H9 (cell line): Measurements from ENCODE around the gene DBNDD2. TPM values are rescaled to one million over a fixed set of nuclear protein-coding genes. Genes with fewer than 3 reads are reported as not detected.

ENCODE experiments used
- DNase-seq: peaks from one replicate; pipeline ENCODE4 v3.0.0-alpha.2; 2017
- H2AFZ ChIP-seq: one replicate; pipeline ENCODE4 v1.6.1; 2013; ENCODE audit warnings: mild to moderate bottlenecking, low read length, control low read depth, moderate library complexity
- H2AK5ac ChIP-seq: 2 replicates; pipeline ENCODE4 v1.6.1; 2013; ENCODE audit warnings: low read length, control low read depth, mixed read lengths; ENCODE audit not compliant: insufficient read length
- H2BK120ac ChIP-seq: one replicate; pipeline ENCODE4 v1.6.1; 2013; ENCODE audit warnings: low read depth, mild to moderate bottlenecking, low read length, control low read depth, inconsistent platforms; ENCODE audit not compliant: poor library complexity, severe bottlenecking
- H2BK12ac ChIP-seq: 2 replicates; pipeline ENCODE4 v1.6.1; 2013; ENCODE audit warnings: low read length, control low read depth, mixed read lengths, low read depth; ENCODE audit not compliant: insufficient read length
- H2BK15ac ChIP-seq: 2 replicates; pipeline ENCODE4 v1.6.1; 2013; ENCODE audit warnings: low read depth, low read length, control low read depth
- H2BK20ac ChIP-seq: one replicate; pipeline ENCODE4 v1.6.1; 2013; ENCODE audit warnings: low read depth, mild to moderate bottlenecking, low read length, control low read depth, inconsistent platforms; ENCODE audit not compliant: poor library complexity, severe bottlenecking
- H2BK5ac ChIP-seq: 2 replicates; pipeline ENCODE4 v1.6.1; 2013; ENCODE audit warnings: low read length, control low read depth, mixed read lengths; ENCODE audit not compliant: insufficient read length
- H3K14ac ChIP-seq: 2 replicates; pipeline ENCODE4 v1.6.1; 2013; ENCODE audit warnings: low read length, control low read depth; ENCODE audit not compliant: insufficient read depth
- H3K18ac ChIP-seq: 2 replicates; pipeline ENCODE4 v1.6.1; 2013; ENCODE audit warnings: low read depth, mild to moderate bottlenecking, mixed read lengths, low read length, control low read depth; ENCODE audit not compliant: insufficient read length
- H3K23ac ChIP-seq: 2 replicates; pipeline ENCODE4 v1.6.1; 2013; ENCODE audit warnings: low read length, control low read depth, mixed read lengths, low read depth; ENCODE audit not compliant: insufficient read length
- H3K23me2 ChIP-seq: 2 replicates; pipeline ENCODE4 v1.6.1; 2013; ENCODE audit warnings: low read depth, mild to moderate bottlenecking, mixed read lengths, low read length, control low read depth; ENCODE audit not compliant: insufficient read length, poor library complexity, severe bottlenecking
- H3K27ac ChIP-seq: 2 replicates; pipeline ENCODE4 v1.5.1; 2013; ENCODE audit warnings: low read length, control low read depth, mixed read lengths, low read depth; ENCODE audit not compliant: insufficient read length
- H3K27me3 ChIP-seq: 2 replicates; pipeline ENCODE4 v1.6.1; 2013; ENCODE audit warnings: low read length, control low read depth, inconsistent platforms; ENCODE audit not compliant: insufficient read depth
- H3K4ac ChIP-seq: 2 replicates; pipeline ENCODE4 v1.6.1; 2013; ENCODE audit warnings: low read depth, mild to moderate bottlenecking, control low read depth, inconsistent platforms, low read length, moderate library complexity
- H3K4me1 ChIP-seq: 2 replicates; pipeline ENCODE4 v1.6.1; 2013; ENCODE audit warnings: low read length, control low read depth, inconsistent platforms; ENCODE audit not compliant: insufficient read depth
- H3K4me2 ChIP-seq: 2 replicates; pipeline ENCODE4 v1.6.1; 2013; ENCODE audit warnings: low read length, control low read depth, mixed read lengths; ENCODE audit not compliant: insufficient read length, insufficient read depth
- H3K56ac ChIP-seq: 2 replicates; pipeline ENCODE4 v1.6.1; 2013; ENCODE audit warnings: low read depth, mild to moderate bottlenecking, mixed read lengths, low read length, control low read depth; ENCODE audit not compliant: insufficient read length
- H3K79me1 ChIP-seq: 2 replicates; pipeline ENCODE4 v1.6.1; 2013; ENCODE audit warnings: low read depth, mild to moderate bottlenecking, moderate library complexity, low read length, control low read depth, inconsistent platforms; ENCODE audit not compliant: insufficient read depth, poor library complexity, severe bottlenecking
- H3K79me2 ChIP-seq: 2 replicates; pipeline ENCODE4 v1.6.1; 2013; ENCODE audit warnings: low read length, control low read depth, inconsistent platforms; ENCODE audit not compliant: insufficient read depth
- H3K9ac ChIP-seq: 2 replicates; pipeline ENCODE4 v1.6.1; 2013; ENCODE audit warnings: low read length, control low read depth, mixed read lengths; ENCODE audit not compliant: insufficient read length; ENCODE audit errors: extremely low read depth
- H3K9me3 ChIP-seq: one replicate; pipeline ENCODE4 v1.6.1; 2013; ENCODE audit warnings: low read depth, low read length, inconsistent platforms; ENCODE audit not compliant: control insufficient read depth
- H3T11ph ChIP-seq: one replicate; pipeline ENCODE4 v1.6.1; 2013; ENCODE audit warnings: mild to moderate bottlenecking, low read length, control low read depth, inconsistent platforms
- H4K20me1 ChIP-seq: one replicate; pipeline ENCODE4 v1.6.1; 2013; ENCODE audit not compliant: control insufficient read depth, insufficient read length, insufficient read depth
- H4K5ac ChIP-seq: 2 replicates; pipeline ENCODE4 v1.6.1; 2013; ENCODE audit warnings: low read depth, mild to moderate bottlenecking, mixed read lengths, low read length, control low read depth; ENCODE audit not compliant: insufficient read length
- H4K8ac ChIP-seq: replicated peaks from 2 replicates; pipeline ENCODE4 v1.6.1; 2013; ENCODE audit warnings: low read length, control low read depth, mixed read lengths, low read depth; ENCODE audit not compliant: insufficient read length
- H4K91ac ChIP-seq: 2 replicates; pipeline ENCODE4 v1.6.1; 2013; ENCODE audit warnings: low read depth, mild to moderate bottlenecking, moderate library complexity, mixed read lengths, low read length, control low read depth; ENCODE audit not compliant: insufficient read length
- H3K27ac Mint-ChIP-seq, 3 experiments: 2 replicates in 2 of 3; 3 replicates in 1 of 3; pipeline ENCODE4 v1.8.0; 2020 to 2021; ENCODE audit warnings: mixed read lengths in 3 of 3, mild to moderate bottlenecking in 1 of 3, moderate library complexity in 1 of 3
- H3K27me3 Mint-ChIP-seq: 2 replicates; pipeline ENCODE4 v1.8.0; 2021; ENCODE audit warnings: low read depth, mild to moderate bottlenecking, moderate library complexity, mixed read lengths
- H3K36me3 Mint-ChIP-seq, 3 experiments: 2 replicates in 2 of 3; 3 replicates in 1 of 3; pipeline ENCODE4 v1.8.0; 2020 to 2021; ENCODE audit warnings: low read depth in 3 of 3, mixed read lengths in 3 of 3; ENCODE audit not compliant: insufficient read depth in 1 of 3
- H3K4me1 Mint-ChIP-seq, 2 experiments: 2 replicates each; pipeline ENCODE4 v1.8.0; 2020; ENCODE audit warnings: mixed read lengths in 2 of 2
- H3K4me3 Mint-ChIP-seq, 2 experiments: 2 replicates in 1 of 2; 3 replicates in 1 of 2; pipeline ENCODE4 v1.8.0; 2020 to 2021; ENCODE audit warnings: mild to moderate bottlenecking in 2 of 2, mixed read lengths in 2 of 2, moderate library complexity in 1 of 2
- H3K9me3 Mint-ChIP-seq, 2 experiments: 2 replicates in 1 of 2; 3 replicates in 1 of 2; pipeline ENCODE4 v1.8.0; 2020; ENCODE audit warnings: mild to moderate bottlenecking in 2 of 2, mixed read lengths in 2 of 2, moderate library complexity in 1 of 2
- WGBS: extraction: QIAGEN DNeasy Blood & Tissue Kit; methylation state at CpG from one replicate; pipeline ENCODE4 v1.1.7; 2013; ENCODE audit warnings: missing lambda C conversion rate, low lambda C conversion rate, mixed read lengths; ENCODE audit not compliant: insufficient read length; ENCODE audit errors: extremely low coverage; 5-methylcytosine and 5-hydroxymethylcytosine counted together
- total RNA-seq: library from RNA; stranded (reverse); gene quantifications from 2 replicates; pipeline ENCODE4 v1.2.1, GENCODE V29; 2021
- TF ChIP-seq, protein P1 (sequence below): fragments of 200-600 bp; sonication (generic); conservative IDR thresholded peaks from 3 replicates; pipeline ENCODE4 v1.8.0; 2021; ENCODE audit warnings: antibody characterized with exemption, mild to moderate bottlenecking

The DBNDD2 gene
- total RNA-seq, 1 experiment from 2014 or later = 39.1 TPM

DNA sequence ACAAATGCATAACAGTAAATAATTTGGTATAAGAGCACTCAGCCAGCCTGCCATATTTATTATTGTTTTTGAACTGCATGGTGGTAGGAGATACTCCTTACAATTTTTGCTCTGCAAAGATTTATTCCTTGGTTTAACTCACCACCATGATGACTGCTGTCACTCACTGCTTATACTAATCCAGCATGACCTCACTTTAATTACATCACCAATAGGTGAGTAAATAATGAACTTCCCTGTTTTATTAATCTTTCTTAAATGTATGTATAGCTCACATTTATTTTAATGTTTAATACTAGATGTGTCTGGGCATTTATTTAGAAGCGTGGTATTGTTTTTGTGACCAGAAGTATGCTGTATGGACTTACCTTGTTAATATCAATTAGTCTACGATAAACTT, 17.2 kb upstream of the DBNDD2 start:
- peaks cover 0 to 2% of the 10 kb centered on the region in 2 experiments; a peak in 1 of 5 replicates for H3K9me3 Mint-ChIP-seq
- H2AK5ac ChIP-seq = no peak overlapping the region

More for the DNA sequence above, 17.2 kb upstream of the DBNDD2 start:
- H2BK20ac ChIP-seq = no peak overlapping the region
- H3K27ac ChIP-seq = no peak overlapping the region
- no peak overlapping the region for H2BK120ac ChIP-seq
- no peak overlapping the region for H3K4me2 ChIP-seq
- DNase-seq = no peak
- H3K79me2 ChIP-seq = no peaks in the 10 kb centered on the region
- H3K79me1 ChIP-seq = no peaks in the 10 kb centered on the region
- H3K14ac ChIP-seq = no peak overlapping the region
- no peaks in the 10 kb centered on the region for H3K9me3 ChIP-seq
- no peak overlapping the region for H4K5ac ChIP-seq
- no peak overlapping the region for H3T11ph ChIP-seq
- TF ChIP-seq, protein P1, sequence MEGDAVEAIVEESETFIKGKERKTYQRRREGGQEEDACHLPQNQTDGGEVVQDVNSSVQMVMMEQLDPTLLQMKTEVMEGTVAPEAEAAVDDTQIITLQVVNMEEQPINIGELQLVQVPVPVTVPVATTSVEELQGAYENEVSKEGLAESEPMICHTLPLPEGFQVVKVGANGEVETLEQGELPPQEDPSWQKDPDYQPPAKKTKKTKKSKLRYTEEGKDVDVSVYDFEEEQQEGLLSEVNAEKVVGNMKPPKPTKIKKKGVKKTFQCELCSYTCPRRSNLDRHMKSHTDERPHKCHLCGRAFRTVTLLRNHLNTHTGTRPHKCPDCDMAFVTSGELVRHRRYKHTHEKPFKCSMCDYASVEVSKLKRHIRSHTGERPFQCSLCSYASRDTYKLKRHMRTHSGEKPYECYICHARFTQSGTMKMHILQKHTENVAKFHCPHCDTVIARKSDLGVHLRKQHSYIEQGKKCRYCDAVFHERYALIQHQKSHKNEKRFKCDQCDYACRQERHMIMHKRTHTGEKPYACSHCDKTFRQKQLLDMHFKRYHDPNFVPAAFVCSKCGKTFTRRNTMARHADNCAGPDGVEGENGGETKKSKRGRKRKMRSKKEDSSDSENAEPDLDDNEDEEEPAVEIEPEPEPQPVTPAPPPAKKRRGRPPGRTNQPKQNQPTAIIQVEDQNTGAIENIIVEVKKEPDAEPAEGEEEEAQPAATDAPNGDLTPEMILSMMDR = no peak
- Mint-ChIP-seq H3K27ac (no peak overlapping the region), H3K36me3 (peaks cover 0 to 2% (median 0%) of the 10 kb centered on the region in 3 experiments; a peak in 1 of 7 replicates), H3K4me1 (no peaks in the 10 kb centered on the region), H3K27me3 (no peaks in the 10 kb centered on the region; the same call in none of the 2 replicates), H3K4me3 (no peak overlapping the region)
- no peak overlapping the region for H4K91ac ChIP-seq
- H3K23ac ChIP-seq = no peak overlapping the region
- H4K20me1 ChIP-seq = no peaks in the 10 kb centered on the region
- H3K56ac ChIP-seq = no peak overlapping the region
- no peak overlapping the region for H2AFZ ChIP-seq
- no peak overlapping the region for H2BK15ac ChIP-seq
- H3K18ac ChIP-seq = no peak overlapping the region
- no peaks in the 10 kb centered on the region for H3K27me3 ChIP-seq
- no peaks in the 10 kb centered on the region for H3K23me2 ChIP-seq
- no peak overlapping the region for H2BK5ac ChIP-seq
- no peaks in the 10 kb centered on the region for H3K4me1 ChIP-seq
- WGBS = no CpG with 5 or more reads among the region's 2 CpGs
- no peak overlapping the region for H4K8ac ChIP-seq
- H3K9ac ChIP-seq = no peak overlapping the region
- H3K4ac ChIP-seq = no peak overlapping the region
- H2BK12ac ChIP-seq = no peak overlapping the region
